ENCODE results near the gene ETNK2. TPM values are rescaled to one million over a fixed set of nuclear protein-coding genes. Genes with fewer than 3 reads are reported as not detected.

The ETNK2 gene
- total and polyA plus RNA-seq, 2 of the 13 experiments (the other 11 are each of a cell fraction or from before 2014, with no cell fraction given), result 15.5 to 42.8 TPM

- no peak for TF ChIP-seq DBP (CRISPR knock-in tag; IDR thresholded peaks at IDR 0.05; ENCODE audit: not compliant biosample characterization)
- TF ChIP-seq ZBTB39 (CRISPR knock-in tag; IDR thresholded peaks at IDR 0.05), result no peak
- no peak; the same call in 1 of the 2 replicates for TF ChIP-seq KAT7 (CRISPR knock-in tag; IDR thresholded peaks at IDR 0.05; ENCODE audit: borderline replicate concordance)
- TF ChIP-seq CREB1 (IDR thresholded peaks at IDR 0.05), result no peak
- TF ChIP-seq CREB1 (CRISPR knock-in tag; IDR thresholded peaks at IDR 0.05), result no peak
- TF ChIP-seq ZNF879 (CRISPR knock-in tag; IDR thresholded peaks at IDR 0.05), result no peak
- no peak for TF ChIP-seq NFIB (CRISPR knock-in tag; IDR thresholded peaks at IDR 0.05; ENCODE audit: borderline replicate concordance)
- no peak for TF ChIP-seq MAF1 (CRISPR knock-in tag; IDR thresholded peaks at IDR 0.05; ENCODE audit: borderline replicate concordance)
- no peak for TF ChIP-seq POLR2AphosphoS5 (IDR thresholded peaks at IDR 0.05; ENCODE audit: low read depth, low read length)
- TF ChIP-seq AFF4 (CRISPR knock-in tag; IDR thresholded peaks at IDR 0.05), result 0 out of 2 replicates have a peak, but pooled peaks have one; percentile 29
- peak; percentile 95 for TF ChIP-seq ZBTB34 (CRISPR knock-in tag; IDR thresholded peaks at IDR 0.05)
- no peak for TF ChIP-seq CENPT (CRISPR knock-in tag; IDR thresholded peaks at IDR 0.05; ENCODE audit: low read depth)
- TF ChIP-seq SKIL (CRISPR knock-in tag; IDR thresholded peaks at IDR 0.05; ENCODE audit: borderline replicate concordance), result 0 out of 2 replicates have a peak, but pooled peaks have one; percentile 52
Measured at GRCh38 chr1:204102029-204102611, 49.7 kb downstream of the ETNK2 start (continued).
